GM18867 (cell line): ENCODE results near the gene SIK3.
A peak's percentile ranks its signal among the peaks of the same experiment; 100 is the strongest.
"Not testable (repeated sequence)": the region's sequence is repeated elsewhere in the genome, so short reads cannot be mapped to it uniquely, and the experiment has no call there.

ENCODE experiments used
- ATAC-seq: cut with Tn5 transposase; IDR thresholded peaks from one replicate; pipeline ENCODE4 v1.9.1; 2021; ENCODE audit warnings: mild to moderate bottlenecking, moderate library complexity; ENCODE audit not compliant: unreplicated experiment

Gene SIK3

GRCh38 chr11:117050121-117050520, 48.1 kb downstream of the SIK3 start:
- ATAC-seq, result not testable (repeated sequence)

- ATAC-seq, result not testable (repeated sequence)
Measured at GRCh38 chr11:117046627-117047026, 51.6 kb downstream of the SIK3 start.

- no peak for ATAC-seq
Measured at GRCh38 chr11:117045956-117046355, 52.3 kb downstream of the SIK3 start.

GRCh38 chr11:117045196-117045595, 53.0 kb downstream of the SIK3 start:
- no peak for ATAC-seq

GRCh38 chr11:117044287-117045035, 53.8 kb downstream of the SIK3 start:
- ATAC-seq, result no peak

GRCh38 chr11:117042689-117043088, 55.5 kb downstream of the SIK3 start:
- ATAC-seq, result no peak

GRCh38 chr11:117039900-117040299, 58.3 kb downstream of the SIK3 start:
- ATAC-seq, result no peak

- no peak for ATAC-seq
Measured at GRCh38 chr11:117039270-117039669, 59.0 kb downstream of the SIK3 start.

GRCh38 chr11:117037975-117038350, 60.3 kb downstream of the SIK3 start:
- no peak for ATAC-seq

- no peak for ATAC-seq
Measured at GRCh38 chr11:117037279-117037974, 60.8 kb downstream of the SIK3 start.

GRCh38 chr11:117034901-117035300, 63.3 kb downstream of the SIK3 start:
- ATAC-seq, result no peak

- no peak for ATAC-seq
Measured at GRCh38 chr11:117026593-117027330, 71.5 kb downstream of the SIK3 start.

GRCh38 chr11:117023707-117024106, 74.5 kb downstream of the SIK3 start:
- ATAC-seq, result not testable (repeated sequence)

- no peak for ATAC-seq
Measured at GRCh38 chr11:117023178-117023577, 75.0 kb downstream of the SIK3 start.

GRCh38 chr11:117022526-117022925, 75.7 kb downstream of the SIK3 start:
- ATAC-seq, result peak; percentile 30

- ATAC-seq, result peak; percentile 40
Measured at GRCh38 chr11:117020869-117021564, 77.2 kb downstream of the SIK3 start.

- no peak for ATAC-seq
Measured at GRCh38 chr11:117020287-117020686, 77.9 kb downstream of the SIK3 start.

- no peak for ATAC-seq
Measured at GRCh38 chr11:117019871-117020270, 78.4 kb downstream of the SIK3 start.

GRCh38 chr11:117017456-117017855, 80.8 kb downstream of the SIK3 start:
- no peak for ATAC-seq

GRCh38 chr11:117016747-117017146, 81.5 kb downstream of the SIK3 start:
- no peak for ATAC-seq

GRCh38 chr11:117016246-117016645, 82.0 kb downstream of the SIK3 start:
- ATAC-seq, result no peak
